ENCODE results near the gene CCDC57.

DNA sequence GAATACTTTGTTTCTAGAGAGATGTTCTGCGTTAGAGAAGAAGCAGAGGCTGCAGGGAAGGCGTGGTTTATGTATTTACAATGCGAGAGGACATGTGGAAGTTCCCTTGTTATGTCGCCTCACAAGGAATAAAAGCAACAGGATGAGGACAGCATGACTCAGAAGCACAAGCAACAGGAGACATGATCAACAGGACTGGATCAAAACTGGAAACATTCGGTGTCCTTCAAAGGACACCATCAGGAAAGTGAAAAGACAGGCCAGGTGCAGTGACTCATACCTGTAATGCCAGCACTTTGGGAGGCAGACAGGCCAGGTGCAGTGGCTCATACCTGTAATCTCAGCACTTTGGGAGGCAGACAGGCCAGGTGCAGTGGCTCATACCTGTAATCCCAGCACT, 52.6 kb downstream of the CCDC57 start:
- TF ChIP-seq, protein P1, sequence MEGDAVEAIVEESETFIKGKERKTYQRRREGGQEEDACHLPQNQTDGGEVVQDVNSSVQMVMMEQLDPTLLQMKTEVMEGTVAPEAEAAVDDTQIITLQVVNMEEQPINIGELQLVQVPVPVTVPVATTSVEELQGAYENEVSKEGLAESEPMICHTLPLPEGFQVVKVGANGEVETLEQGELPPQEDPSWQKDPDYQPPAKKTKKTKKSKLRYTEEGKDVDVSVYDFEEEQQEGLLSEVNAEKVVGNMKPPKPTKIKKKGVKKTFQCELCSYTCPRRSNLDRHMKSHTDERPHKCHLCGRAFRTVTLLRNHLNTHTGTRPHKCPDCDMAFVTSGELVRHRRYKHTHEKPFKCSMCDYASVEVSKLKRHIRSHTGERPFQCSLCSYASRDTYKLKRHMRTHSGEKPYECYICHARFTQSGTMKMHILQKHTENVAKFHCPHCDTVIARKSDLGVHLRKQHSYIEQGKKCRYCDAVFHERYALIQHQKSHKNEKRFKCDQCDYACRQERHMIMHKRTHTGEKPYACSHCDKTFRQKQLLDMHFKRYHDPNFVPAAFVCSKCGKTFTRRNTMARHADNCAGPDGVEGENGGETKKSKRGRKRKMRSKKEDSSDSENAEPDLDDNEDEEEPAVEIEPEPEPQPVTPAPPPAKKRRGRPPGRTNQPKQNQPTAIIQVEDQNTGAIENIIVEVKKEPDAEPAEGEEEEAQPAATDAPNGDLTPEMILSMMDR (conservative IDR thresholded peaks at IDR 0.05; ENCODE audit: low read depth, low read length): no peak
- no peak for TF ChIP-seq RCOR1 (IDR thresholded peaks at IDR 0.05; ENCODE audit: insufficient replicate concordance, low read length)
- no peak for TF ChIP-seq MAZ (IDR thresholded peaks at IDR 0.05; ENCODE audit: borderline replicate concordance, low read depth, low read length)
- no peak for TF ChIP-seq POLR2A (IDR thresholded peaks at IDR 0.05; ENCODE audit: low read depth, low read length)

Data from IMR-90 (cell line).